GM19328 (cell line): ENCODE measurements around the gene FBXO2.
"Not testable (repeated sequence)": the region's sequence is repeated elsewhere in the genome, so short reads cannot be mapped to it uniquely, and the experiment has no call there.

Experiments
- ATAC-seq: cut with Tn5 transposase; IDR thresholded peaks from one replicate; pipeline ENCODE4 v1.9.1; 2021; ENCODE audit warnings: mild to moderate bottlenecking, moderate library complexity; ENCODE audit not compliant: unreplicated experiment

The FBXO2 gene

DNA sequence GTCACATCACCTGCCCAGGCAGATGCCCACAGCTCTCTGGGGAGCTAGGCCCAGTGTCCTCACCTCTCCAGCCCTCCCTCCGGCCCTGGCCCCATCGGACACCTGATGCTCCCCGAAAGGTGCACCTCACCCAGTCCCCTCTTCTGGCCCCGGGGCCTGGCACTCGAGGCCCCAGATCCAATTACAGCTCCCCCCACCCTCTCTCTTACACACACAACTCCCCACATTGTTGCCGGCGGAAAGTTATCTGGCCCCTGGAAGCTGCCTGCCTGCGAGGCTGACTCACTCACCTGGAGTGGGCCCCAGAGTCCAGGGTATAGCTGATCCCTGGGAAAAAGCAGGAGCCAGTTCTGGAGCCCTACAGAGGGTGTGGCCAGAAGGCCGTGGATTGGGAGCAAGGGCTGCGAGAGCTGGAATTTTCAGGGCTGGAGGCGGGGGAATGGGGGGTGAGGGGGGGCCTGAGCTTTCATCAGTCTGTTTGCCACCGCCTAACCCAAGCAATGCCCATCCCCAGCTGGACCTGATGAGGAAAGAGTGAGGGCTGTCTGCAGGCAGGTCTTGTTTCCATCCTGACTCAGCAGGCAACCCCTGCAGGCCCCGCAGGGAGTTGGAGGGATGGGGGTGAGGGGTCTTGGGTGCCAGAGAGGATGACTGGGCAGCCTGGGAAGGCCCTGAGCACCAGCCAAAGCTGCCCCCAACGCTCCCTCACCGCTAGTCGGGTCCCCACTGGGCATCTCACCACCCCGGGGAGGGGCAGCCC, 948 bp downstream of the FBXO2 start:
- no peak for ATAC-seq

DNA sequence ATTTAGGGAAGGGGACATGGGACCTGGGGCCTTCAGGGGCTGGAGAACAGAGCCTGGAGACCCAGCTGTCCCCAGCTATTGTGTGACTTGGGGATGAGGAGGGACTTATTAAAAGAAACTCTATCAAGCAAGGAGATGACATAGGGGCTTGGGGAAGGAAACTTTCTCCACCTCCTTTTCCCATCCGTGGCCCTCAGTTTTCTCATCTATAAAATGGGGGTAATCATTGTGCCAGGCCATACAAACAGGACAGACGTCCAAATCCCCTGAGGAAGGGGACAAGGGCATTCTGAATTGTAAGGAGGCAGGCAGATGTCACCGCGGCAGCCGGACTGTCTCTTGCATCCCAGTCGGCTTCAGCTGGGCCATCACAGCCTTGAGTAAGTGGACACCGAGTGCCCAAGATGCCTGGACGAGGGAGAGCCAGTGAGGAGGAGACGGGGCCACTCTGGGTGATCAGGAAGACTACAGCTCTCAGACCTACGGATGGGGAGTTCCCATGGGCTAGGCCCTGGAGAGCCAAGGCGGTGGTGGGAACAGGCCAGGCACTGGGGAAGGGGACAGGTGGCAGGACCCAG, 1.9 kb downstream of the FBXO2 start:
- no peak for ATAC-seq

DNA sequence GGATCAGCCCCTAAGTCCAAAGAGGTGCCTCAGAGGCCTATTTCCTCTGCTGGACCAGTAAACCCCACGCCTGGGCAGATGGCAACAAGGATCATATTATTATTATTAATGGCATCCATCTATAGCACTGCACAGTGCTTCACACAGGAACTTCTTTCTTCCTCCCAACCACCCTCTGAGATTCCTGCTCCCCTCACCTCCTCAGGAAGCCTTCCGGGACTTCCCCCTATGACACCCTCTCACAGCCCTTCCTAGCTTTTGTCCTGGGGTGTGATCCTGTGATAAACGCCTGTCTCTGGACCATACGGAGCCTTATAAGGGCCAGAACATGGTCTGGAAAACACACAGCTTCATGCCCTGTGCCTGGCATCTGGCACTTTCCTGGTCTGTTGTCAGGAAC, 3.2 kb downstream of the FBXO2 start:
- ATAC-seq: no peak

DNA sequence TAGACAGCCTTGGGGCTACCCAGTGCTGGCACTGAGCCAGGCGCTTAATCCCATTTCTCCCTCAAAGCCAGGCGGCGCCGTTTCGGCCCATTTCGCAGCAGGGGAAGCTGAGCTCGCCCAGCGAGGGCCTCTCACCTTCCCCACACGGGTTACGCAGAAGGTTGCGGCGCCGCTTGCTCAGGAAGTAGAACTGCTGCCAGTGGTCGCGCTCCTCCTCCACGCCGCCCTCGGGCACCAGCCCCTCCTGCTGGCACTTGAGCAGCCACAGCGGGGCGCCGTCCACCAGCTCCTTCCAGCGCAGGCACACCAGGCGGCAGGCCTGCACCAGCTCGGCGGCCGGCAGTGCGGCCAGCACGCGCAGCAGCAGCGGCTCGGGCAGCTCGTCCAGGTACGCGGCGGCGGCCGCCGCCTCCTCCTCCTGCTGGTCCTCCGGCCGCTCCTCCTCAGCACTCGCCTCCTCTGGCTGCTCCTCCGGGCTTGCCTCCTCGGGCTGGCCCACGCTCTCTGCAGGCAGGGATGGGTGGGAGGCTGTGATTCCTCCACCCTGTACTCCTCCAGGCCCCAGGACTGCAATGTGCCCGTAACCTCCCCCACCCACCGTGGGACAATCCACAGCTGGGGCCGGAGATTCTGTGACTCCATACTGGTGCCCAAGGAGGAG, 3.8 kb downstream of the FBXO2 start:
- no peak for ATAC-seq

DNA sequence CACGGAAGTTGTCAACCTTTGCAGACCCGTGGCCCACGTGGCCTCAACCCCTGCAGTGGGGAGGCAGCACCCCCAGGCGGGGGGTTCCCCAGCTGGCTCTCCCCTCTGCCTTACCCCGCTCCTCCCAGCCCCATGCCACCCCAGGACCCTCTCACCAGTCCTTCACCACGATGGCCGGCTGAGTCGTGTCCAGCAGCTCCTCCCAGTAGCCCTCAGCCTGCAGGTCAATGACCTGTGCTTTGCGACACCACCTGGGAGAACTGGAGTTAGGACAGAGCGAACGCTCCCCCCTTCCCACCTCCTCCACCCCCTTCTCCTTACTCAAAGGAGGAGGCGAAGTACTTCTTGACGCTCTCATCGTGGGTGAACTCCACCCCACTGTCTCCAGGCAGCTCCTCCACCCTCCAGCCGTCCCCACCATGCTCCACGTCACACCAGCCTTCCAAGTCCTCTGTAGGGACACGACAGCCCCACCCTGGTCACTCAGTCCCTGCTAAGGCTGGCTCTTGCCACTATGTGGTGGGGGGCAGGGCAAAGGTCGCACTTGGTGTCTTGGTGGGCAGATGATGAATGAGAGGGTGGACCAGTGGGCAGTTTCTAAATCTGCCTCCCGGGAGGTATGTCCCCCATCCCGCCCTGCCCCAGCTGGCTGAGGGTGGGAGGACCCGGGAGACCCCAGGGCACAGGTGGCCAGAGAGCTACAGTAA, 4.5 kb downstream of the FBXO2 start:
- ATAC-seq: no peak

DNA sequence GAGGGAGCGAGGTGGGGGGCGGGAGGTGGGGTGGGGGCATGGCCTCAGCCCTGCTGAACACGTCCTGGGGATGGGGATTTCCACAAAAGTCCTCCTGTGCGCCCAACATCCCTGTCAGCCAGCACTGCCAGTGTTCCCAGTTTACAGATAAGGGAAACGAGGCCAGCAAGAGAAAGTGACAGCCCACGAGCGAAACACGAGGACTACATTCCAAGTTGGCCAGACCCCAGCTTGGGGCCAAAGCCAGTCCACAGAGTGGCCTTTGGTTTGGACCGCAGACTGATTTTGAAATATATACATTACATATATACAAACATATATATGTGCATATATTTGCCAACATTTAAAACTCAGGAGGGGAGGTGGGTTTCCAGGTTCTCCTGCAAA, 5.0 kb downstream of the FBXO2 start:
- no peak for ATAC-seq

DNA sequence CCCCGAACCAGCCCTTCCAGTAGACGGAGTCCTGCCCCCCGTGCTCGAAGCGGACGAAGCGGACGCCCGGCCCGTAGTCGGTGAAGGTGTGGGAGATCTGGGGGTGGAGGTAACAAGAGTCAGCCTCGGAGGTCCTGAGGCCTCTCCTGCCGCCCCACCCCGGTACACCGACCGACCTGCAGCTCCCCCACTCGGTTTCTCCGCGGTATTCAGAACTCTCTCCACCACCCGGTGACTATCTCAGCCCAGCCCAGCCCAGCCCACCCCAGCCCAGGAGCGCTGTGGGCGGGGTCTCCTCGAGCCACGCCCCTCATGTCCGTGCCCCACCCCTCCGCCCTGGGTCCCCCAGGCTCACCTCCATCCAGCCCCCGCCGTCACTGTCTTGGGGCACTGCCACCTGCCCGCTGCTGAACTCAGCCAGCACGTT, 5.5 kb downstream of the FBXO2 start:
- no peak for ATAC-seq

DNA sequence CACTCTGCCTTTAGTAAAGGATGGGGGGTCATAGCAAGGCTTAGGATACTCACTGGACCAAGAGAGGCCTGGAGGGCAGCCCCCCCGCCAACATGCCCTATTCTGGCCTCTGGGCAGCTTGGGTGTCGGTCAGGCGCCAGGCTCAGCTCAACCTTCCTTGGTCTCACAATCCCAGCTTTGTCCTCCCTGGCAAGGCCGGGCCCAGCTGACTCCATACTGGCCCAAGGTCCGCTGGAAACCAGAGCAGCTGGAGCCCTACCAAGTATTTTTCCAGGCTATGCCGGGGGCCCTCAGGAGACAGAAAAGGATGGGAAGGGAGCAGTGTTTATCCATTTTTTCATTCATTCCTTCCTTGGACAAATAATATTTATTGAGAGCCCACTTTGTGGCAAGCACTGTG, 6.2 kb downstream of the FBXO2 start:
- no peak for ATAC-seq

DNA sequence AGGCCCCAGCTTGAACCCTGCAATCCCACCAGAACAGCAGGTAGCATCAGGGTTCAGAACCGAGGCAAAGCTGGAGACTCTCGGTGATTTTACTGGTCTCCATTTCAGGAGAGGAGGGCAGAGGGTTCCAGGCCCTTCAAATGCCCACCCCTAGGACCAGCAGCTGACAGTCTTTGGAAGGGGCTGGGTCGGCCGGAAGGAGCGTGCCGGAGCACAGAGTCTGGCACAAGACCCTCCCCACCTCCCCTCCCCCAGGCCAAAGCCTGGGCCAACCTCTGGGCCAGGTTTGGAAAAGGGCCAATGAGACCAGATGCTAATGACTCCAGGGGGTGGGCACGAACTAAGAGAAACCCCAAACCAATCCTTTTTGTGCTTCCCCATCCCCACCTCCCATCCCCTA, 6.9 kb downstream of the FBXO2 start:
- no peak for ATAC-seq

DNA sequence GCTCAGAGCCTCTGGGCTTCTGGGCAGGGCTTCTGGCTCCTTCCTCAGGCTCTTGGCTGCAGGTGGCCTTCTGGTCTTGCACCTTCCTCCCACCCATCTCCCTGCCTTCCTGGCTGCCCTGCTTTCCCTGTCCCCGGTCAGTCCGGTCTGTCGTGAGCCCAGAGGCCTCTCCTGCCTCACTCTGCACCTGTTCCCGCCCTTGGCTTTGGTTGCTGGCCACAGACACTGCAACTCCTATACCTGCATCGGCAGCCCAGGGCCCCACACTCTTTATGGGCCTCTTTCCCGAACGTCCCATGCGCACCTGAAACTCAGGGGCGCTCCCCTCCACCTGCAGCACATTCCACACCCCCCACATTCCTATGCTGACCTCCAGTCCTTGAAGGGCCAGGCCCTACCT, 7.9 kb downstream of the FBXO2 start:
- ATAC-seq: no peak

DNA sequence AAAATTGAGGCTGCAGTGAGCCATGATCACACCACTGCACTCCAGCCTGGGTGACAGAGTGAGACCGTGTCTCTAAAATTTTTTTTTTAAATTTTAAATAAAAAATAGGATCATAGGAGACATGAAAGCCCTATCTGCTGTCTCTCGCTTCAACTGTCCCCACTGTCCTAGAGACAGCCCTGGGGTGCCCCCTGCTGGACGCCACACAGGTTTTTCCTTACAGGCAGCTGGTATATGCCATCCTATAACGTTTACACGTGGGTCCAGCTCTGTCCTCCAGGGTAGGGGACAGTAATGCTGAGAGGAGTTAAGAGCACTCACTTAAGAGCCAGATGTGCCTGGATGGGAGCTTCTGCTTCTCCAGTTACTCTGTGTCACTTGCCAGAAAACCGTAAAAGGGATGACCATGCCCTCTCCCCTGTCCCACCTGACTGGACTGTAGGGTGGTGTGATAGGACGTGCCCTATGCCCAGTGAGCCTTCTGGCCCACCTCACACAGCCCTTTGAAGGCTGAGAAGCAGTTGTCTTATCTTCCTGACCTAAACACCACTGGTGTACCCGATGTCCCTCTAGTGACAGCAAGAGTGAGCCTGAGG, 8.5 kb downstream of the FBXO2 start:
- ATAC-seq: no peak

DNA sequence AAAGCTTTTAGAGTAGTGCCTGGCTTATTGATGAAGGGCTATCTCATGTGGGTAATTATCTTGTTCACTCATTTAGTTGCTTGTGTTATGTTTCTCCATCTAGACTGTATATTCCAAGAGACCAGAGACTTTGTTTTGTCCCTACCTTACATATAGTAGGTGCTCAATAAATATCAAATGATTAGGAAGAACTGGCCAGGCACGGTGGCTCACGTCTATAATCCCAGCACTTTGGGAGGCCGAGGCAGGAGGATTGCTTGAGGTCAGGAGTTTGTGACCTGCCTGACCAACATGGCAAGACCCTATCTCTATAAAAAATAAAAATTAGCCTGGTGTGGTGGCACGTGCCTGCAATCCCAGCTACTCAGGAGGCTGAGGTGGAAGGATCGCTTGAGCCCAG, 9.0 kb downstream of the FBXO2 start:
- ATAC-seq: no peak

DNA sequence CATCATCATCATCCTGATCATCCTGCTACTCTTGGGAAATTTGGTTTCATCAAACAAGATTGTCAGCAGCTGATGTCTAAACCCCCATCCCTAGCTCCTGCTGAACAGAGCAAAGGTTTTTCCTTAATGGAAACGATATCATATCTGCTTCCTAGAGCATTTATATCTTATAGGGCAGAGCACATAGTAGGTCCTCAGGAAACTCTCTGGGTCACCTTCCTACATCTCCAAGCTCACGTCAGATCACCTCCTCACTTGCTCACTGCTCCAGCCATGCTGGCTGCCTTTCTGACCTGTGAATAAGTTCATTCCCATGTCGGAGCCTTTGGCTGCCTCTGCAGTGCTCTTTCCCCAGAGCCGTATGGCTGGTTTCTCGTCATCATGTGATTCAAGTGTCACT, 10.4 kb downstream of the FBXO2 start:
- ATAC-seq: no peak

DNA sequence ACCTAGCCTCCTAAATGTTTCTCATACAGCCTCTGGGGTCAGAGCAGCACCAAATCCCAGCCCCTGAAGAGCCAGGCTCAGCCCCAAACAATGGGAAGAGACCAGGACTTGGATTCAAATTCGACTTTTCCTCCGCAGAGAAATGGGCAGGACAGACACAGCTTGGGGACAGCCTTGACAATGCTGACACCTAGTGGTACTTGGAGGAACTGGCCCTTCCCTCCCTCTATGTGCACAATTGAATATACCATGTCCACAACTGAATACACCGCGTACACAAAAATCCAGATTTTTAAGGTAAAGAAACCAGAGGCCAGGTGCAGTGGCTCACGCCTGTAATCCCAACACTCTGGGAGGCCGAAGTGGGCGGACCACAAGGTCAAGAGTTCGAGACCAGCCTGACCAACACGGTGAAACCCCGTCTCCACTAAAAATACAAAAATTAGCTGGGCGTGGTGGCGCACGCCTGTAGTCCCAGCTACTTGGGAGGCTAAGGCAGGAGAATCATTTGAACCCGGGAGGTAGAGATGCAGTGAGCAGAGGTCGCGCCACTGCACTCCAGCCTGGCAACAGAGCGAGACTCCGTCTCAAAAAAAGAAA, 11.7 kb downstream of the FBXO2 start:
- not testable (repeated sequence) for ATAC-seq

DNA sequence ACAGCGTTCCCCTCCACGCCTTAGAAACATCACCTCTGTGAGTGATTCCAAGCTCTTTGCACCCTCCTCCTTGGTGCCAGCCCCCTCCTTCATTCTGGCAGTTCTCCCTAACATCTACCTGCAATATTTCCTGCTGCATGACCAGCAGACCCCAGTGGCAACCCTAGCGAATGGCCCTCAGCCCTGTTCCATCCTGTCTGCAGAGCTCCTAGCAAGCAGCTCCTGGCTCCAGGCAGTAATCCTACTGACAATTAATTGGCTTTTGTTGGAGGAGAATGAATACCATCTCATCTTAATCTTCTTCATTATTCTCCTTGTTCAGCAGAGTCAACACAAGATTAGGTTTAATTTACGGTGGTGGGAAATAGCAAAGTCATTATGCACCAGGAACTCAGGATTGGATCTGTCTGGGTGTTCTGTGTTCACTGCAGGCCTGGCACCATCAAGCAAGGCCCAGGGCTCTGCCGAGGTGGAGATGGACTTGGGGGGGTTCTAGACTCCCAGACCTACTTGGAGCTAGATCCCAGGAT, 12.4 kb downstream of the FBXO2 start:
- ATAC-seq: no peak

DNA sequence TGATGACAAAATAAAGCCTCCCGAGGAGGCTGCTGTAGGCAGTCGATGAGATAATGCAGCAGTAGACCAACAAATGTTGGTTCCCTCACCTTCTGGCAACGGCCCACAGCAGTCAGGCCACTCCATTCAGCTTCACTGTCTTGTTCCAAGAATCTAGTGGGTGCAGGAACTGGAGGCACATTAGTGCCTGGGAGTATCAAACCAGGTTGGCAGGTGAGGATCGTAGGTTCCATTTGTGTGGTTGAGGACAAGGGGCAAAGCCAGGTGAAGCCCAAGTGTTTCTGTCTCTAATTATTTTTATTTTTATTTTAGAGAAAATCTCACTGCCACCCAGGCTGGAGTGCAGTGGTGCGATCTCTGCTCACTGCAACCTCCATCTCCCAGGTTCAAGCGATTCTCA, 13.3 kb downstream of the FBXO2 start:
- ATAC-seq: no peak

DNA sequence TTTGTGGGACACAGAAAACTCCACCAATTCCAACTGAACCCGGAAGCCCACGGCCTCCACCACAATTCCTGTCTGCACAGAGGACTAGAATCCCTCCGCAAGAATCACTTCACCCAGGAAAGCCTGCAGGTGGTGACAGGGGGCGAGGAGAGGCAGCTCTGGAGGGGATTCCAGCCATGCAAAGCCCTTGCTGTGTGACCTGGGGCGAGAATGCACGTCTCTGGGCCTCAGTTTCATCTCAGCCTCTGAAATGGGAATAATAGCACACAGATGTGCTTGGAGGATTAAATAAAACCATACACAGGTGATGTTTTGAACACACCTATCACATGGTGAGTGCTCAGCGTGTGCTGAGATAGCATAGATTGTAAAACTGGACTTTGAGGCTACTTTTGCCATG, 14.1 kb downstream of the FBXO2 start:
- ATAC-seq: no peak

DNA sequence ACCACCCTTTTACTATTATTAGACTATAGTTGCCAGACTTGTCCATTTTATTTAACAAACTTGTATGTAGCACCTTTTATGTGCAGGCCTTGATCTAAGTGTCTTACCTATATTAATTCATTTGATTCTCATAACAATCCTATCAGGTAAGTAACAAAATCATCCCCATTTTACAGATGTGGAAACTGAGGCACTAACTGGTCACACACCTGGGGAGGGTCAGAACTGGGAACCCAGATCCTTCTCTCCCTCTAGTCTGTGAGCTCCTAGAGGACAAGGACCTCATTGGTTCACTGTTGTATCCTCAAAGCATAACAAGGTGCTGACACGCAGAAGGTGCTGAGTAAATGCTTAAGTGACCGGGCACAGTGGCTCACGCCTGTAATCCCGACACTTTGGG, 14.9 kb downstream of the FBXO2 start:
- ATAC-seq: no peak

DNA sequence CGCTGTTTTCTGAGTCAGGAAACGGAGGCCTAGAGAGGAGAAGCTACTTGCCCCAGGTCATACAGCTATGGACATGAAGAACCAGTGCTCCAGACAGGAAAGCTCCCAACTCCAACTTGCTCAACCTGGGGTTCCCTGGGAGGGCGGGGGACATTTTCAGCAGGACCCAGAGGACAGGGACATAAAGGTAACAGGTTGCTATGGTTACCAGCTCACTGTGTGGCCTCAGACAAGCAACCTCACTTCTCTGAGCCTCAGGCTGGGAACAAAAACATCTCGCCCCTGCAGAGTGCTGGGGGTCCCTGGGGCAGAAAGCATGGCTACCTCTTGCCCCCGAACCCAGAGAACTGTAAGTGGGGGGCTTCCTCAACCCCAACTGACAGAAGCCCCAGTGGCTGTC, 16.1 kb downstream of the FBXO2 start:
- ATAC-seq: no peak

DNA sequence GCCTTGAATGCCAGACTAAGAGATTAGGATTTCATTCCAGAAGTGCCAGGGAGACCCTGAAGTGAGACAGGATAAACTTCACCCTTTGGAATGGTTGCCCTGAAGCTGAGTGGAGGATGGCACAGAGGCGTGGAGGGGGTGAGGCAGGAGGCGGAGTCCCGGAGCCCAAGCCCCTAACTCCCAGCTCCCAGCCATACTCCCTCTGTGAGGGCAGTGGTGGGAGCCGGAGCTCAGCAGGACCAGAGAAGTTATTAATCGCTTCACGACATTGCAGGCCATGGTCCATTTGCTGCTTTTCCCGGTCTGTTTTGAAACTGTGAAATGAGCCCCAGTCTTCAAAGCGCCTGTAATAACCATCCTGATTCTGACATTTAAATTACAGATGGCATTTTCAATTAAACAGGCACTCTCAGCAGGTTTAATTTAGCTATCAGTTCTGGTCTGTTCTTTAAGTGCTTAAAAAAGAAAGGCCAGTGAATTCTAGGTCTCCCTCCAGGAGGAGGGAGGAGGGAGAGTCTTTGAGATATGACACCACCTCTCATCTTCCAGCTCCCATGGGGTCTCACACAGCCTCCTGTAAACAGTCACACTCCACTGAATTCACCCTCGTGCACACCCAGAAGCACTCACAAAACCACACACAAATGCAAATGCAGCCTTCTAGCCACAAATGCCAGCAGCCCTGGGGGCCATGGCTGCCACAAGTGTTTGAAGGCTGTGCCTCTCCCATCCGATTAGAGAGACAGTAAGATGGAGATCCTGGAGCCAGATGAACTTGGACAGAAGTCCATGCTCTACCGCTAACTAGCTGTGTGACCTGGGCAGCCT, 19.6 kb downstream of the FBXO2 start:
- ATAC-seq: no peak
